Measurements from ENCODE around the gene PDE4D.

DNA sequence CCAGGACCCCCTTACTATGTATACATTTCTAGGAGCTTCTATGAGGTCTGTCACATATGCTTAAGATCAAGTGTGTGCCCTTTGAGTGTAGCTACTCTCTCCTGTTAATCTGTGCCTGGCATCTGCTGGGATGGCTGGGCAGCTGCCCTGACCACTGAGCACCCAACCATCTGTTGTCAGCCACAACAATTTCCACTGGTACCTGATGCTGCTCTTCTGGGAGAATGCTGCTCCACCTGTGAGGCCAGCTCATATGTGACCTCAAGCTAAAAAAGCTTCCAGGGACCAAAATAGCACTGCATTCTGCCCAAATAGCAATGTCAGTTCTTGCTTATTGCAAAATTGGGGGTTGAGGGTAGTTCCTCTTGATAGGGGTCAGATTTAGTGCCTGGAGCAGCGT is 715.0 kb downstream of the PDE4D start:
- TF ChIP-seq EZH2 (IDR thresholded peaks at IDR 0.05; ENCODE audit: insufficient read depth, poor library complexity, severe bottlenecking) = no peak
- no peak for TF ChIP-seq EZH2phosphoT487 (IDR thresholded peaks at IDR 0.05; ENCODE audit: insufficient read depth, low read depth)

Data from GM23248 (cell line).